Measurements from ENCODE around the gene NDUFAF8.
A peak's percentile ranks its signal among the peaks of the same experiment; 100 is the strongest.
"Not testable (repeated sequence)": the region's sequence is repeated elsewhere in the genome, so short reads cannot be mapped to it uniquely, and the experiment has no call there.

Gene NDUFAF8

GRCh38 chr17:81222906-81223761 is 16.0 kb upstream of the NDUFAF8 start, which contains the start of gene CEP131:
CEP131 (minus strand) TSS chr17:81222965; CDS start chr17:81220056, 2,909 bp downstream.
- peak; percentile 76 to 99 (median 97) for DNase-seq

DNA sequence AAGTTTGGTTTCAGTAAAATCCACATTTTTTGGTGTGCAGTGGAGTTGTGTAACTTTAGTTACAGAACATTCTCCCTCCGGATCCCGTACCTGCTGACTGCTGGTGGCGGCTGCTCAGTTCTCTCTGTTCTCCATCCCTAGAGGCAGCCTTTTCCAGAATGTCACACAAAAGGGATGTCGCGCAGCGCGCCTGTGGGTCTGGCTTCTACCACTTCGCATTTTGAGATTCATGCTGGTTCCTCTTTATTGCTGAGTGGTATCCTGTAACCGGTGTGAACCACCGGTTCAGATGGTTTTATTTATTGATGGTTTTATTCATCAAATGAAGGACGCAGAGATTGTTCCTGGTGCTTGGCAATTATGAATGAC is 15.4 kb upstream of the NDUFAF8 start:
- peak in 1 of 58 donors; percentile 8 for DNase-seq

DNA sequence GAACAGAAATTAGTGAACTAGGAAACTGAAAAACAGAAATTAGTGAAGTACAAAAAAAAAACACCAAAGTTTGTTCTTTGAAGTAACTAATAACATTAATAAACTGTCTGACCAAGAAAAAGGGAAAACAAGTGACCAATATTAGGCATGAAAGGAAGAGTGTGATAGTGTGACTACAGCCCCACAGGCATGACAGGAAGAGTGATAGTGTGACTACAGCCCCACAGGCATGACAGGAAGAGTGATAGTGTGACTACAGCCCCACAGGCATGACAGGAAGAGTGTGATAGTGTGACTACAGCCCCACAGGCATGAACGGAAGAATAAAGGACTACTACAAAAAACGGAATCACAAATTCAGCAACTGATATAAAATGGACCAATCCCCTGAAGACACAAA is 11.5 kb upstream of the NDUFAF8 start:
- DNase-seq, result not testable (repeated sequence)

DNA sequence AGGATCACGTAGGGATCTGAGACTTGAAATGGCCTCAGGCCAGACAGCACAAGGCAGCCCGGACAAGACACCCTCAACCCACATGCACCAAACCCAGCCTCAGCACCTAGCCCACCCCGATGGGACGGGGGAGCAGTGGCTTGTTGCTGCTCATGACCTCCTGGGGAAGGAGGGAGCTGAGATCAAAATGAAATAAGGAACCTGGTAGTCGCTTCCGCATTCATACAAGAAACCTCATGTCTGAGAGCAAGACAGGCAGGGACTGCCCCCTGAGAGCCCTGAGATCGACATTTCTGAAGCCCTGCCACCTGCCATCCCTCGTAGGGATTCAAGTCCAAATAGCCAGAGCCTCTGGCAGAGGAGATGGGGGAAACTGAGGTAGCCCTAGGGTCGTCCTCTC is 10.7 kb upstream of the NDUFAF8 start:
- peak in 5 of 58 donors; percentile 13 to 34 (median 20) for DNase-seq

DNA sequence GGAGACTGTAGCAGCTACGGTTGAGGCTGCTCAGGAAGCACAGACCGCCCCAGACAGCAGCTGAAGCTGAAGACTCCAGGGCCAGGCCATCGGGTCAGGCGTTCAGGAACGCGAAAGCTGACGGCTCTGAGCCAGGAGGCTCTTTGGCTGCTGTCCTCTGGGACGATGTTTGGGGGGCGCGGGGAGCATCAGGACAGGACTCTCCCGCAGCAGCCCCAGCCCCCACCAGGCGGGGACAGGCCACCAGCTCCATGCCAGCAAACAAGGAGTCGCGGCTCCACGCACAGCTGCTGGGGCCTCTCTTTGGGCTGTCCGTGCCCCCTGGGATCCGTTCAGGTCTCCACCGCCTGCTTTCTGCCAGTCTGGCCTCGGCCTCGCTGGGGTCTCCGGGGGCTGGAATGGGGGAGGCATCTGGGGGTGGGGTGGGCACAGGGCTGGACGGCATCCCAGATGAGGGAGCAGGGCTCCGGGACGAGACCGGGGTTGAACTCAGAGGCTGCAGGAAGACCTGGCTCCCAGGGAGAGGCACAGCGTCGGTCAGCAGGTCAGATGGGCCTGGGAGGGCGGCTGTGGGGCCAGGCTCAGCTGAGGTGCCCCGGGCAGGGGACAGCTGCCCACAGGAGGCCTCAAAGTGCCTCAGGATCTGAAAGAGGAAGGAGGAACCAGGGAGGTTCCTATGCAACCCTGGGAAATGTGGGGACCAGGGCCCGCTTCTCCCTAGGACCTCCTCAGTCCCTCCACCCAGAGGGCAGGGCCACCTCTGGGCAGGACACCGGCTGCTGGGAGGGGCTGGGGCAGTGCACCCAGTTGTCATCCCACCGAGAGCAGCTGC is 10.1 kb upstream of the NDUFAF8 start:
- no peak for DNase-seq

DNA sequence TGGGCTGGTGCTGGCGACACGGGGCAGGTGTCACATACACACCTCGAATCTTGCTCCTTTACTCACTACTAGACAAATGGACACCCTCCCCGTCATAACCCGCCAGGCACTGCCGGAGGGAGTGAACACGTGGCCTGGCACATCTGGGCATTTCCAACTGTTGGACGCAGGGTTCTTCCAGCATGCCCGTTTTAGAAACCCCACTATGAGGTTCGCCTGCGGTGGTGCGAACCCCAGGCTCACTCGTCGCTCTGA is 9.5 kb upstream of the NDUFAF8 start:
- DNase-seq, result no peak

DNA sequence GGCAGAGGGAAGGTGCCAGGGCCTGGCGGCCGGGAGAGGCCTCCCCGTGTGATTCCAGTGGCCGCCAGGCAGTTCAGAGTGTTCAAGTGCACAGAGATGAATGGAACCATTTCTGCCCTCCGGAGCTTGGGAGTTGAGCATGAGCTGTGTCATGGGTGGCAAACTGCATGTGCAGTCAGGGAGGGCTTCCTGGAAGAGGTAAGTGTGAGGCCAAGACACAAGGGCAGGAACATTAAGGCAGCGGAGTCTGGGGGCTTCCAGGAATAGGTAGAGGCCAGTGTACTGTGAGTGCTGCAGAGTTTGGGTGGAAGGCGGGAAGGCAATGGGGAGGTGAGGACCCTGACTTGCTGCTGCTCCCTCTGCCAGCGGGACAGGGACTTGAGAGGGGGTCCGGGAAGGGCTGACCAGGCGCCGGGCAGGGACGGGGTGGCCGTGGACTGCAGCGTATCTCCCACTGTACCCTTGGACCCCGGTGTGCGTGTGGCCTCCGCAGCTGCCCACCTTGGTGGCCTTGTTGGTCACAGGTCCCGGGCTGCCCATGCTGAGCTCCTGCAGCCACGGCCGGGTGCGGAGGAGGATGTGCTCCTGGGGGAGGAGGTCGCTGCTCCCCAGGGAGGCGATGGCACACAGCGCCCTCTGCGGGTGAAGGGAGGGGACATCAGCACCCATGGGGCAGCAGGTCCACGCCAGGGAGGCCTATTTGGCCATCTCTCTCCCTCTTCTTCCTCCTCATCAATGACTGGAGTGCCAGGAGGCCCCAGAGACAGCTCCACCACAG is 8.9 kb upstream of the NDUFAF8 start:
- no peak for DNase-seq

DNA sequence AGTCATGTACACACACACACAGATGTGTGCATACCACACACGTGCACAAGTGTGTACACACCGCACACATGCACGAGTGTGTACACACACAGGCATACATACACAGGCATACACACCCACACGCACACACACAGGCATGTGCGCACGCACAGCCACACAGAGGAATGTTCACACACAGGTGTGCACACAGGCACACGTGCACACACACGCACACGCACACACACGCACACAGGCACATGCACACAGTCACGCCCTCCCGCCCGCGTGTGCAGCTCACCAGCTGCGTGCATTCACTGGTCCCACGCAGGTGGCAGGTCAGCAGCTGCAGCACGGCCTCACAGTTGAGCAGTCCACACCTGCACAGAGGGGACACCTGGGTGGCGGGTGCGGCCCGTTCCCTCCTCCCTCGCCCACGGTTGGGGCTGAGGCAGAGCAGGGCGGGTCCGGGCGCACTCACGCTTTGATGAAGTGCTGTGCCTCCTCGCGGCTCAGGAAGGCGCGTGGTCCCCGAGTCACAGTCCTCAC is 7.9 kb upstream of the NDUFAF8 start:
- no peak for DNase-seq

- no peak for DNase-seq
Observed at GRCh38 chr17:81231766-81232581, 7.1 kb upstream of the NDUFAF8 start.

- DNase-seq, result no peak
Observed at GRCh38 chr17:81232616-81233241, 6.4 kb upstream of the NDUFAF8 start.

DNA sequence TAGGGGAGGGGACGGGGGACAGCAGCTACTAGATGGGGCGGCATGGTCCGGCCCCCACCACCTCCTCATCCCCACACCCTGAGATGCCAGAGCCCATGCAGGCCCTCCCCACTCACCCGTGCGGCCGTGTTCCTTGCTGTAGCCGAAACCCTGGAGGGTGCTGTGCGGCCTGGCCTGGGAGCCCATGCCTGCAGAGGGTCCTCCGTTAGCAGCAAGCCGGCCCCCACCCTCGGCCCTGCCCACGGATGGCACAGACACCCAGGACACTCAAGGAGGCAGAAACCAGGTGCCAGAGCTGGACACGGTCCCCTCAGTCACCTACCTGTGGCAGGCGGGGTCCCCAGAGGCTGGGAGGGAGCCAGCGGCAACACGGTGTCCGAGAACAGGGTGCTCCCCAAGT is 5.8 kb upstream of the NDUFAF8 start:
- DNase-seq, result no peak

DNA sequence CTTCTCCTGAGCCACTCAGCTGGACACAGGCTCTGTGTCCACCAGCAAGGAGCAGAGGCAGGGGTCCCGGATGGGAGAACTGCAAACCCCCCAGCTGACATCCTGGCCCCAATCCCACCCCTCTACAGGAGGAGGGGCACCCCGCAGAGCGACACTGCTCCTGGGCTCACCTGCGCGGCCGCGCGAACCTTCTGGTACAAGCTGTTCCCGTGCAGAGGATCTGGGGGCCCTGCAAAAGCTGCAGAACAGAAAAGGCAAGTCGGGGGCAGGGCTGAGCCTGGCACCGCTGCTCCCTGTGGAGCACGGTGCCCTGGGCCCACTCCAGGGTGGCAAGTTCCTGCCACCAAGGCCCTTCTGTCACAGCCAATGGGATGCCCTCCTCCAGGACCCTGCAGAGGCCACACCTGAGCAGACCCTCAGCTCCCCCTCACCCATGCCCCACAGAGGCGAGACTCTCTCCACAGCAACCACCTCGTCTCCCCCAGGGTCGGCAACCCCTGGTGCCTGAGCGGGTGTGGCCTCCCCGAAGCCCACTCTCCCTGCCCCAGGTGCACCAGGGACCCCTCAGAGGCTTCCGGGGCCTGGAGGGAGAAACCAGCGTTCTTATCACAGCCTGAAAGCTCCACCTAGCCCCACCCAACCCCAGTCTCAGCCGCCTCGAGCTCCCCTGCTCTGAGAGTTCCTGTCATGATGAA is 5.2 kb upstream of the NDUFAF8 start:
- DNase-seq, result no peak

DNA sequence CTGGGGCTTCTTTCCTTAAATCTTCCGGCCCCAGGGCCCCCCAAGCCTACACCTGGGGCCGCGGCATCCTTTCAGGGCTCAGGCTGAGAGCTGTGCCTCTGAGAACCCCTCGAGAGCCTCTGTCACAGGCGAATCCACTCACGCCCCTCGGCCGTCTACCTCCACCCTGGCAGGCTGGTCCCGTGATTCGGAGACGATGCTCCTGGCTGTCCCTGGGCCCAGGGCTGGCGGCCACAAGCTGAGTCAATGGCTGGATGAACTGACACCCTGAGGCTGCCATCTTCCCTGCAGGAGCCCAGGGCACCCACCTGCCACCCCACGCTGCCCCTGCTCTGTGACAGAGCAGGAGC is 4.6 kb upstream of the NDUFAF8 start:
- DNase-seq, result no peak

- DNase-seq, result no peak
Observed at GRCh38 chr17:81234940-81235821, 3.9 kb upstream of the NDUFAF8 start.

DNA sequence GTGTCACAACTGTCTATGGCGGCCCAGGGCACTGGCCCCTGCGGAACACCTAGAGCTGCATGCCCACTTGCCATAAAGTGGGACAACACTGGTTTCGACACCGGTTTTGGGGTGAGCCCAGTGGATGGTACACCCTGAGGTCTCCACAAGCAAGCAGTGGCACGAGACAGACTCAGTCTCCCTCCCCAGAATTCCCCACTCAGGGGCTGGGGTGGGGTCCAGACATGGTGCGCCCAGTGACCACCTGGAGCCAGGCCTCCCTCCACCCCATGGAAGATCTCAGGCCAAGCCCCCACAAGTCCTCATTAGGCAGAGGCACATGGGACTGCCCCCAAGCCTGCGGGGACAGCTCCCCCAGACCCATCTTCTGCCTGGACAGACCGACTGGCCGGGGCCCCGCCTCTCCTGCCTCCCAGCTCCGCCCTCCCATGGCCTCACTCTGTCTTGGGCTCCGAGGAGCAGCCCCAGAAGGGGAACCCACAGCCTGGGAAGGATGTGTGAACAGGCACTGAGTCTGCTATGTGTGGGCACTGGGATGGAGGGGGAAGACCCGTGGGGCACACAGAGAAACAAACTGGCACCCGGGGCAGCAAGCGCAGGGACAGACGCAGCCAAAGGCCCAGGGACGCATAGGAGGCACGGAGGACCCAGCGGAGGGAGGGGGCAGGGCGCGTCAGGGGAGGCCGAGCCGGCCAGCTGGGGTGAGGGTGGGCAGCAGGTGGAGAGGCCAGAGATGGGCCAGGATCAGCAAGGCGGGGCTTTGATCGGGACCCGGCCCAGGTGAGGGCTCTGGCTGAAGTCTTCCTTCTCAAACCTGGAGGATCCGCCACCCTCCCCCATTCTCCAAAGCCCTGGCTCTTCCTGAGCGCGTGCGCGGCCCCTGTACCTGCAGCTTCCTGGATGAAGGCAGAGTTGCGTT is 3.0 kb upstream of the NDUFAF8 start:
- no peak for DNase-seq

GRCh38 chr17:81236784-81237183 is 2.3 kb upstream of the NDUFAF8 start:
- no peak for DNase-seq
